Fibroblast of mammary gland (primary cell): ENCODE results near the gene NUP210.

Source experiments
- DNase-seq: peaks from one replicate; pipeline ENCODE4 v3.0.0-alpha.2; 2010; ENCODE audit warnings: low read depth
- H3K4me3 ChIP-seq: 2 replicates; pipeline ENCODE4 v1.5.1; 2011; ENCODE audit warnings: low read depth, mild to moderate bottlenecking, low read length, moderate library complexity; ENCODE audit not compliant: control insufficient read depth
- TF ChIP-seq, protein P1 (sequence below): conservative IDR thresholded peaks from 2 replicates; pipeline ENCODE4 v1.5.1; 2011; ENCODE audit warnings: low read depth, low read length, inconsistent platforms; ENCODE audit not compliant: control insufficient read depth, insufficient read depth

The NUP210 gene

GRCh38 chr3:13274125-13274524 is 146.0 kb downstream of the NUP210 start:
- no peak overlapping the region for H3K4me3 ChIP-seq
- TF ChIP-seq, protein P1, sequence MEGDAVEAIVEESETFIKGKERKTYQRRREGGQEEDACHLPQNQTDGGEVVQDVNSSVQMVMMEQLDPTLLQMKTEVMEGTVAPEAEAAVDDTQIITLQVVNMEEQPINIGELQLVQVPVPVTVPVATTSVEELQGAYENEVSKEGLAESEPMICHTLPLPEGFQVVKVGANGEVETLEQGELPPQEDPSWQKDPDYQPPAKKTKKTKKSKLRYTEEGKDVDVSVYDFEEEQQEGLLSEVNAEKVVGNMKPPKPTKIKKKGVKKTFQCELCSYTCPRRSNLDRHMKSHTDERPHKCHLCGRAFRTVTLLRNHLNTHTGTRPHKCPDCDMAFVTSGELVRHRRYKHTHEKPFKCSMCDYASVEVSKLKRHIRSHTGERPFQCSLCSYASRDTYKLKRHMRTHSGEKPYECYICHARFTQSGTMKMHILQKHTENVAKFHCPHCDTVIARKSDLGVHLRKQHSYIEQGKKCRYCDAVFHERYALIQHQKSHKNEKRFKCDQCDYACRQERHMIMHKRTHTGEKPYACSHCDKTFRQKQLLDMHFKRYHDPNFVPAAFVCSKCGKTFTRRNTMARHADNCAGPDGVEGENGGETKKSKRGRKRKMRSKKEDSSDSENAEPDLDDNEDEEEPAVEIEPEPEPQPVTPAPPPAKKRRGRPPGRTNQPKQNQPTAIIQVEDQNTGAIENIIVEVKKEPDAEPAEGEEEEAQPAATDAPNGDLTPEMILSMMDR, result no peak
- no peak for DNase-seq

DNA sequence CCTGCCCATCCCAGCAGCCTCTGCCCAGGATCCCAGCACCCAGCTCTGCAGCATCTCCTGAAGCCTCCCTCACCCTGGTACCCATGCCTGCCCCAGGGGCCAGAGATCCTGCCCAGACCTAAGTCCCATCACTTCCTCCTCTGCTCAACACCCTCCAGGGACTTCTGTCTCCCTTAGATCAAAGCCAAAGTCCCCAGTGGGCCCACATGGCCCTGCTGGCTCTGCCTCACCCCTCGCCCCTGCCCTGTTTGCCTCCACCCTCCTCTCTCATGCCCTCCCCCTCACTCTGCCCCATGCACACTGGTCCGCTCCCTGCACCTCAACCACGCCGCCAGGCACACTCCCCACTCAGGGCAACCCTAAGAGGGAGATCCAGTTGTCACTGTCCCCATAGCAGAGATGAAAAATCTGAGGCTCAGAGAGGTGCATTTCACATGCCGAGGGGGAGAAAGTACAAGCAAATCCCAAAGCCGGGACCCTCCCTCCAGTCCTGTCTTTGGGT is 146.5 kb downstream of the NUP210 start:
- no peak overlapping the region for H3K4me3 ChIP-seq
- TF ChIP-seq, protein P1, result no peak

DNA sequence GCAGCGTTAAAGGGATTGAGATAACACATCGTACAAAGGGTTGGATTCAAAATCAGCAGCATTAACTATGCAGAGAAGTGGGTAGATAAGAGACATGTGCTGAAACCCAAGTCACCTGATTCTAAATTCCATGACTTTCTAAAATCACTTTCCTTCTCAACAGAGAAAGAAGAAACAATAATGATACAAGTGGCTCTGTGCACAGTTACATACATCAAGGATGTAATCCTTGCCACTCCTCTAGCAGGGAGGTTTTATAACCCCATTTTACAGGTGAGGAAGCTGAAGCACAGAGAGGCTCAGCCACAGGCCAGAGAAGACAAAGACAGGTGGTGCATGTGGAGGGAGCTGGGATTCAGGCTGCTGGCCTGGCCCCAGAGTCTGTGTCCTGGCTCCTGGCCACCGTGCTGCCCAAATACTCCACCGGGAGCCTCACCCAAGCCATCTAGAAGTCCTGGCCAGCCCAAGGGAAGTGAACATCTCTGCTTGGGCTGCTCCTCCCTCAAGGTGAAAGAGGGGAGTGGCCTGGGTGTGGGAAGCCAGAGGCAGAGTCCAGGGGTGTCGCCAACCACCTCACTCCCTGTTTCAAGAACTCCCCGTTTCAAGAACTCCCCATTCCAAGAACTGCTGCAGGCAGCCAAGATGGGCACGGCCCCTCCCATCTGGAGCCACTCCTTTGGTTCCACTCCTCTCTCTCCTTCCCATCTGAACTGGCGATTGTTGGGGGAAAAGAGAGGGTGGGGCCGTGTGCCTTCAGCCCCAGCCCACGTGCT is 147.1 kb downstream of the NUP210 start:
- H3K4me3 ChIP-seq, result no peak overlapping the region
- DNase-seq, result no peak
- TF ChIP-seq, protein P1, result no peak

More for the DNA sequence above, 146.5 kb downstream of the NUP210 start:
- DNase-seq, result no peak

DNA sequence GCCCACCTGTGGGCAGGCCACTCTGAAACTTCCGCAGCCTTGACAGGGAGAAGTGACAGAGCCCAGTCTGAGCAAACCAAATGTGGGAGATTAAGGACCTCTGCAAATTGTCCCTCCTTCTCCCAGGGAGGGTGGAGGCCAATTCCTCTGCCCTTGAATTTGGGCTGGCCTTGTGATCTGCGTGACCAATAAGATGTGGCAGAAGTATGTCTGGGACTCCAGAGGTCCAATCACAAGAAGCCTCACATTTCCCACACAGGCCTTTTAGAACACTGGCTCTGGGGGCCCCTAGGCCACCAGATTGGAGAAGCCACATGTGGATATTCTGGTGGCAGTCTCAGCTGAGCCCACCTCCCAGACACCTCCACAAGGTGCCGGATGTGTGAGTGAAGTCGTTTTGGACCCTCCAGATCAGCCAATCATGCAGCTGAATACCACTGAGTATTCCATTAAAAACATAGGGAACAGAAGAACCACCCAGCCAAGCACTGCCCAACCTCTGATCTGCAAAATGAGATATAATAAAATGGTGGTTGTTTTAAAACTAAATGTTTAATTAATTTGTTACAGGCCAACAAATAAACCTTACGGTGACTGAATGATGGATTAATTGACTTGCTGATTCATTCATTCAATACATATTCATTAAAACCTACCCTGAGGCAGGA is 150.3 kb downstream of the NUP210 start:
- no peak overlapping the region for H3K4me3 ChIP-seq
- TF ChIP-seq, protein P1, result no peak
- DNase-seq, result no peak

- TF ChIP-seq, protein P1, result no peak
- no peak overlapping the region for H3K4me3 ChIP-seq
- DNase-seq, result no peak
Observed at GRCh38 chr3:13268961-13269441, 151.1 kb downstream of the NUP210 start.

DNA sequence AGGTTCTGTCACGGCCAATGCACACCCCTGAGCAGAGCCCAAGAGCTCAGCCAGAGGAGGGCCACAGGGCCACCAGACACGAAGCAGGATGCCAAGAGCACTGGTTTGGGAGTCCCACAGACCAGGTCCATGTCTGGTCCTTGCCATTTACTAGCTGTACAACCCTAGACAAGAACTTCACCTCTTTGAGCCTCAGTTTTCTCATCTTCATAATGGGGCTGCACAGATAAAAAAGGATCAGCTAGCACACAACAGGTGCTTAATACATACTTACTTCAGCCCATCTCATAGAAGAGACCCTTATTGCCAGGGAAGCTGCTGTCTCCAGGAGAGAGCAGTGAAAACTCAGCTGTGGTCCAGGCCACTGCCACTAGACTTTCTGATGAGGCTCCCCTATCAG is 152.0 kb downstream of the NUP210 start:
- no peak for DNase-seq
- TF ChIP-seq, protein P1, result no peak
- no peak overlapping the region for H3K4me3 ChIP-seq
